H9 (cell line): Measurements from ENCODE around the gene EEIG2. TPM values are rescaled to one million over a fixed set of nuclear protein-coding genes. Genes with fewer than 3 reads are reported as not detected.

Experiments
- DNase-seq: peaks from one replicate; pipeline ENCODE4 v3.0.0-alpha.2; 2017
- H2AFZ ChIP-seq: one replicate; pipeline ENCODE4 v1.6.1; 2013; ENCODE audit warnings: mild to moderate bottlenecking, low read length, control low read depth, moderate library complexity
- H2AK5ac ChIP-seq: 2 replicates; pipeline ENCODE4 v1.6.1; 2013; ENCODE audit warnings: low read length, control low read depth, mixed read lengths; ENCODE audit not compliant: insufficient read length
- H2BK120ac ChIP-seq: one replicate; pipeline ENCODE4 v1.6.1; 2013; ENCODE audit warnings: low read depth, mild to moderate bottlenecking, low read length, control low read depth, inconsistent platforms; ENCODE audit not compliant: poor library complexity, severe bottlenecking
- H2BK12ac ChIP-seq: 2 replicates; pipeline ENCODE4 v1.6.1; 2013; ENCODE audit warnings: low read length, control low read depth, mixed read lengths, low read depth; ENCODE audit not compliant: insufficient read length
- H2BK15ac ChIP-seq: 2 replicates; pipeline ENCODE4 v1.6.1; 2013; ENCODE audit warnings: low read depth, low read length, control low read depth
- H2BK20ac ChIP-seq: one replicate; pipeline ENCODE4 v1.6.1; 2013; ENCODE audit warnings: low read depth, mild to moderate bottlenecking, low read length, control low read depth, inconsistent platforms; ENCODE audit not compliant: poor library complexity, severe bottlenecking
- H2BK5ac ChIP-seq: 2 replicates; pipeline ENCODE4 v1.6.1; 2013; ENCODE audit warnings: low read length, control low read depth, mixed read lengths; ENCODE audit not compliant: insufficient read length
- H3K14ac ChIP-seq: 2 replicates; pipeline ENCODE4 v1.6.1; 2013; ENCODE audit warnings: low read length, control low read depth; ENCODE audit not compliant: insufficient read depth
- H3K18ac ChIP-seq: 2 replicates; pipeline ENCODE4 v1.6.1; 2013; ENCODE audit warnings: low read depth, mild to moderate bottlenecking, mixed read lengths, low read length, control low read depth; ENCODE audit not compliant: insufficient read length
- H3K23ac ChIP-seq: 2 replicates; pipeline ENCODE4 v1.6.1; 2013; ENCODE audit warnings: low read length, control low read depth, mixed read lengths, low read depth; ENCODE audit not compliant: insufficient read length
- H3K23me2 ChIP-seq: 2 replicates; pipeline ENCODE4 v1.6.1; 2013; ENCODE audit warnings: low read depth, mild to moderate bottlenecking, mixed read lengths, low read length, control low read depth; ENCODE audit not compliant: insufficient read length, poor library complexity, severe bottlenecking
- H3K27ac ChIP-seq: 2 replicates; pipeline ENCODE4 v1.5.1; 2013; ENCODE audit warnings: low read length, control low read depth, mixed read lengths, low read depth; ENCODE audit not compliant: insufficient read length
- H3K27me3 ChIP-seq: 2 replicates; pipeline ENCODE4 v1.6.1; 2013; ENCODE audit warnings: low read length, control low read depth, inconsistent platforms; ENCODE audit not compliant: insufficient read depth
- H3K4ac ChIP-seq: 2 replicates; pipeline ENCODE4 v1.6.1; 2013; ENCODE audit warnings: low read depth, mild to moderate bottlenecking, control low read depth, inconsistent platforms, low read length, moderate library complexity
- H3K4me1 ChIP-seq: 2 replicates; pipeline ENCODE4 v1.6.1; 2013; ENCODE audit warnings: low read length, control low read depth, inconsistent platforms; ENCODE audit not compliant: insufficient read depth
- H3K4me2 ChIP-seq: 2 replicates; pipeline ENCODE4 v1.6.1; 2013; ENCODE audit warnings: low read length, control low read depth, mixed read lengths; ENCODE audit not compliant: insufficient read length, insufficient read depth
- H3K56ac ChIP-seq: 2 replicates; pipeline ENCODE4 v1.6.1; 2013; ENCODE audit warnings: low read depth, mild to moderate bottlenecking, mixed read lengths, low read length, control low read depth; ENCODE audit not compliant: insufficient read length
- H3K79me1 ChIP-seq: 2 replicates; pipeline ENCODE4 v1.6.1; 2013; ENCODE audit warnings: low read depth, mild to moderate bottlenecking, moderate library complexity, low read length, control low read depth, inconsistent platforms; ENCODE audit not compliant: insufficient read depth, poor library complexity, severe bottlenecking
- H3K79me2 ChIP-seq: 2 replicates; pipeline ENCODE4 v1.6.1; 2013; ENCODE audit warnings: low read length, control low read depth, inconsistent platforms; ENCODE audit not compliant: insufficient read depth
- H3K9ac ChIP-seq: 2 replicates; pipeline ENCODE4 v1.6.1; 2013; ENCODE audit warnings: low read length, control low read depth, mixed read lengths; ENCODE audit not compliant: insufficient read length; ENCODE audit errors: extremely low read depth
- H3K9me3 ChIP-seq: one replicate; pipeline ENCODE4 v1.6.1; 2013; ENCODE audit warnings: low read depth, low read length, inconsistent platforms; ENCODE audit not compliant: control insufficient read depth
- H3T11ph ChIP-seq: one replicate; pipeline ENCODE4 v1.6.1; 2013; ENCODE audit warnings: mild to moderate bottlenecking, low read length, control low read depth, inconsistent platforms
- H4K20me1 ChIP-seq: one replicate; pipeline ENCODE4 v1.6.1; 2013; ENCODE audit not compliant: control insufficient read depth, insufficient read length, insufficient read depth
- H4K5ac ChIP-seq: 2 replicates; pipeline ENCODE4 v1.6.1; 2013; ENCODE audit warnings: low read depth, mild to moderate bottlenecking, mixed read lengths, low read length, control low read depth; ENCODE audit not compliant: insufficient read length
- H4K8ac ChIP-seq: replicated peaks from 2 replicates; pipeline ENCODE4 v1.6.1; 2013; ENCODE audit warnings: low read length, control low read depth, mixed read lengths, low read depth; ENCODE audit not compliant: insufficient read length
- H4K91ac ChIP-seq: 2 replicates; pipeline ENCODE4 v1.6.1; 2013; ENCODE audit warnings: low read depth, mild to moderate bottlenecking, moderate library complexity, mixed read lengths, low read length, control low read depth; ENCODE audit not compliant: insufficient read length
- H3K27ac Mint-ChIP-seq, 3 experiments: 2 replicates in 2 of 3; 3 replicates in 1 of 3; pipeline ENCODE4 v1.8.0; 2020 to 2021; ENCODE audit warnings: mixed read lengths in 3 of 3, mild to moderate bottlenecking in 1 of 3, moderate library complexity in 1 of 3
- H3K27me3 Mint-ChIP-seq: 2 replicates; pipeline ENCODE4 v1.8.0; 2021; ENCODE audit warnings: low read depth, mild to moderate bottlenecking, moderate library complexity, mixed read lengths
- H3K36me3 Mint-ChIP-seq, 3 experiments: 2 replicates in 2 of 3; 3 replicates in 1 of 3; pipeline ENCODE4 v1.8.0; 2020 to 2021; ENCODE audit warnings: low read depth in 3 of 3, mixed read lengths in 3 of 3; ENCODE audit not compliant: insufficient read depth in 1 of 3
- H3K4me1 Mint-ChIP-seq, 2 experiments: 2 replicates each; pipeline ENCODE4 v1.8.0; 2020; ENCODE audit warnings: mixed read lengths in 2 of 2
- H3K4me3 Mint-ChIP-seq, 2 experiments: 2 replicates in 1 of 2; 3 replicates in 1 of 2; pipeline ENCODE4 v1.8.0; 2020 to 2021; ENCODE audit warnings: mild to moderate bottlenecking in 2 of 2, mixed read lengths in 2 of 2, moderate library complexity in 1 of 2
- H3K9me3 Mint-ChIP-seq, 2 experiments: 2 replicates in 1 of 2; 3 replicates in 1 of 2; pipeline ENCODE4 v1.8.0; 2020; ENCODE audit warnings: mild to moderate bottlenecking in 2 of 2, mixed read lengths in 2 of 2, moderate library complexity in 1 of 2
- CTCF ChIP-seq: fragments of 200-600 bp; sonication (generic); conservative IDR thresholded peaks from 3 replicates; pipeline ENCODE4 v1.8.0; 2021; ENCODE audit warnings: antibody characterized with exemption, mild to moderate bottlenecking
- WGBS: extraction: QIAGEN DNeasy Blood & Tissue Kit; methylation state at CpG from one replicate; pipeline ENCODE4 v1.1.7; 2013; ENCODE audit warnings: missing lambda C conversion rate, low lambda C conversion rate, mixed read lengths; ENCODE audit not compliant: insufficient read length; ENCODE audit errors: extremely low coverage; 5-methylcytosine and 5-hydroxymethylcytosine counted together
- total RNA-seq: library from RNA; stranded (reverse); gene quantifications from 2 replicates; pipeline ENCODE4 v1.2.1, GENCODE V29; 2021

The EEIG2 gene
- total RNA-seq, 1 experiment from 2014 or later: 17.0 TPM

- WGBS: no CpG with 5 or more reads among the region's 3 CpGs
- no peak for TF ChIP-seq CTCF
- H3K4me3 Mint-ChIP-seq: no peak overlapping the region
Measured at GRCh38 chr1:108524676-108525075, 35.2 kb upstream of the EEIG2 start.

More at GRCh38 chr1:108524676-108525075, 35.2 kb upstream of the EEIG2 start:
- H4K20me1 ChIP-seq: no peaks in the 10 kb centered on the region
- H4K5ac ChIP-seq: no peak overlapping the region
- no peak overlapping the region for H4K91ac ChIP-seq
- H2BK20ac ChIP-seq: no peak overlapping the region
- no peak overlapping the region for H2AK5ac ChIP-seq
- H2BK15ac ChIP-seq: no peak overlapping the region
- Mint-ChIP-seq H3K9me3 (peaks cover 7 to 11% of the 10 kb centered on the region in 2 experiments; a peak in 4 of 5 replicates), H3K36me3 (peaks cover 0 to 3% (median 0%) of the 10 kb centered on the region in 3 experiments; a peak in 1 of 7 replicates), H3K4me1 (peaks cover 0 to 4% of the 10 kb centered on the region in 2 experiments; a peak in 1 of 4 replicates), H3K27ac (no peak overlapping the region), H3K27me3 (no peaks in the 10 kb centered on the region)
- DNase-seq: no peak
- H3K14ac ChIP-seq: no peak overlapping the region
- H3K23ac ChIP-seq: no peak overlapping the region
- no peak overlapping the region for H3K4me2 ChIP-seq
- H3K18ac ChIP-seq: no peak overlapping the region
- no peak overlapping the region for H3K9ac ChIP-seq
- no peak overlapping the region for H3T11ph ChIP-seq
- H3K79me2 ChIP-seq: no peaks in the 10 kb centered on the region
- no peak overlapping the region for H3K27ac ChIP-seq
- H3K79me1 ChIP-seq: no peaks in the 10 kb centered on the region
- H3K56ac ChIP-seq: no peak overlapping the region
- no peaks in the 10 kb centered on the region for H3K27me3 ChIP-seq
- peaks cover 2% of the 10 kb centered on the region for H3K23me2 ChIP-seq
- no peak overlapping the region for H4K8ac ChIP-seq
- H2AFZ ChIP-seq: no peak overlapping the region
- H2BK12ac ChIP-seq: no peak overlapping the region
- no peak overlapping the region for H2BK120ac ChIP-seq
- no peaks in the 10 kb centered on the region for H3K4me1 ChIP-seq
- no peak overlapping the region for H3K4ac ChIP-seq
- H2BK5ac ChIP-seq: no peak overlapping the region
- no peaks in the 10 kb centered on the region for H3K9me3 ChIP-seq
